Cerebellar cortex (tissue), 1 donor: ENCODE data around the gene CFD.
"Not testable (repeated sequence)": the region's sequence is repeated elsewhere in the genome, so short reads cannot be mapped to it uniquely, and the experiment has no call there.

ENCODE experiments used
- DNase-seq: peaks from one replicate; pipeline ENCODE4 v3.0.0-alpha.2; 2015; ENCODE audit warnings: low spot score

Gene CFD

DNA sequence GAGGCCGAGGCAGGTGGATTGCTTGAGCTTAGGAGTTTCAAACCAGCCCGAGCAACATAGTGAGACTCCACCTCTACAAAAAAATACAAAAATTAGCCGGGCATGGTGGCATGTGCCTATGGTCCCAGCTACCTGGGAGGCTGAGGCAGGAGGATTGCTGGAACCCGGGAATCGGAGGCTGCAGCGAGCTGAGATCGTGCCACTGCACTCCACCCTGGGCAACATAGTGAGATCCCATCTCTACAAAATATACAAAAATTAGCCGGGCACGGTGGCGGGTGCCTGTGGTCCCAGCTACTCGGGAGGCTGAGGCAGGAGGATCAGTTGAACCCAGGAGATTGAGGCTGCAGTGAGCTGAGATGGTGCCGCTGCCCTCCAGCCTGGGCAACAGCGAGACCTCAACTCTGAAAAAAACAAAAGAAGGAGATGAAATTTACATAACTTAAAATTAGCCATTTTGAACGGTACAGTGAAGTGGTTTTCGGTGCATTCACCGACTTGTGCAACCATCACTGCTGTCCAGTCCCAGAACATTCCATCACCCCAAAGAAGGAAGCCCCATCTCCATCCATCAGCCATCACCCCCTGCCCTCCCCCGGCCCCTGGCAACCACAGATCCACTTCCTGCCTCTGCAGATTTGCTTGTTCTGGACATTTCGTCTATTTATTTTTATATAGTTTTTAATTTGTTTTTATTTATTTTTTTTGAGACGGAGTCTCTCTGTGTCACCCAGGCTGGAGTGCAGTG is 33.4 kb upstream of the CFD start:
- no peak for DNase-seq

GRCh38 chr19:827314-827709 is 32.2 kb upstream of the CFD start:
- DNase-seq: no peak

DNA sequence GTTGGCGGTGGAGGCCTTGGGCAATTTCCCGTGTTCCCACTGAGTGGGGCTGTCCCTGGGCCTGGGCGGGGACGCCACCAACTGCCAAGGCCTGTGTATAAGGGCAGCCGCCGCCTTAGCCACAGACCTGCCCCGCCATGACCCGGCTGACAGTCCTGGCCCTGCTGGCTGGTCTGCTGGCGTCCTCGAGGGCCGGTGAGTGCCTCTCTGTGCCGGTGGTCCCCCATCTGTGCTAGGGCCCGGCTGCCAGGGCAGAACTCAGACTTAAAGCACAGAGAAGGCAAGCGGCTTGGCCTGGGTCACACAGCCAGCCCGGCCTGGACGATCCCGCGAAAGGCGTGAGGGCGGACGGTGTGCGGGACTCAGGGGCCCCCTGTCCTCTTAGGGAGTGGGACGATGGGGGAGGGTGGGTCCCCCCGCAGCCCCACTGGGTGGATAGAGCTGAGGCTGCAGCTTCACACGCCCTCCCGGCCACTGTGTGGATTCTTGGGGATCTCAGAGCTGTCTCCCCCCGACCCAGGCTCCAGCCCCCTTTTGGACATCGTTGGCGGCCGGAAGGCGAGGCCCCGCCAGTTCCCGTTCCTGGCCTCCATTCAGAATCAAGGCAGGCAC is 31.6 kb upstream of the CFD start, which contains the start of gene AZU1:
TSS of gene AZU1 (plus strand) at position 128 of the 612 bp plus-strand sequence. CDS start at position 138, 10 bp downstream.
- no peak for DNase-seq

DNA sequence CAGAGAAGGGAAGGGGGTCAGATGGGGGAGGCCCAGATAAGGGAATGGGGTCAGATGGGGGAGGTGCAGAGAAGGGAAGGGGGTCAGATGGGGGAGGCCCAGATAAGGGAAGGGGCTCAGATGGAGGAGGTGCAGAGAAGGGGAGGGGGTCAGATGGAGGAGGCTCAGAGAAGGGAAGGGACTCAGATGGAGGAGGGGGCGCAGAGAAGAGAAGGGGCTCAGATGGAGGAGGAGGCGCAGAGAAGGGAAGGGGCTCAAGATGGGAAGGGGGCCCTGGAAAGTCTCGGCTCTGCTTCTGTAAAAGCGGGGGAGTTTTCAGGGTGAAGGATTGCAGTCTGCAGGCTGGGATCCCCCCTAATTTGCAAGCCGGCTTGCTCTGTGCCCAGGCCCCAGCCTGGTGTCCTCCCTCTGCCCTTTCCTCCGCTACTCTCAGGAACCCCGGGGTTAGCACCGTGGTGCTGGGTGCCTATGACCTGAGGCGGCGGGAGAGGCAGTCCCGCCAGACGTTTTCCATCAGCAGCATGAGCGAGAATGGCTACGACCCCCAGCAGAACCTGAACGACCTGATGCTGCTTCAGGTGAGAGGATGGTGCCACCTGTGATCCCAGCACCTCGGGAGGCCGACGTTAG is 30.2 kb upstream of the CFD start:
- DNase-seq: no peak

- DNase-seq: no peak
Observed at GRCh38 chr19:831407-832369, 27.8 kb upstream of the CFD start.

DNA sequence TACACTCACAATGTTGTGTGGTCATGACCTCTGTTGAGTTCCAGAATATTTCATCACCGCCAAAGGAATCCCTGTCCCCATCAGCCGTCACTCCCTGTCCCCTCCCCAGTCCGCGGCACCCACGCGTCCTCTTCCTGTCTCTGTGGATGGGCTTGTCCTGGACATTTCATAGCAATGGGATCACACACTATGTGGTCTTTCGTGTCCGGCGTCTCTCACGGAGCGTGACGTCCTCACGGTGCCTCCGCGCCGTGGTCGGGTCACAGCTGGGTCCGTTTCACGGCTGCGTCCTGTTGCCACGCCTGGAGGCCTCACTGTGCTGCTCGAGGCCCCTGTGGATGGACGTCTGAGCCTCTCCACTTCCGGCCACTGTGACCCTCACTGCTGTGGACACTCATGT is 25.2 kb upstream of the CFD start:
- DNase-seq: no peak

DNA sequence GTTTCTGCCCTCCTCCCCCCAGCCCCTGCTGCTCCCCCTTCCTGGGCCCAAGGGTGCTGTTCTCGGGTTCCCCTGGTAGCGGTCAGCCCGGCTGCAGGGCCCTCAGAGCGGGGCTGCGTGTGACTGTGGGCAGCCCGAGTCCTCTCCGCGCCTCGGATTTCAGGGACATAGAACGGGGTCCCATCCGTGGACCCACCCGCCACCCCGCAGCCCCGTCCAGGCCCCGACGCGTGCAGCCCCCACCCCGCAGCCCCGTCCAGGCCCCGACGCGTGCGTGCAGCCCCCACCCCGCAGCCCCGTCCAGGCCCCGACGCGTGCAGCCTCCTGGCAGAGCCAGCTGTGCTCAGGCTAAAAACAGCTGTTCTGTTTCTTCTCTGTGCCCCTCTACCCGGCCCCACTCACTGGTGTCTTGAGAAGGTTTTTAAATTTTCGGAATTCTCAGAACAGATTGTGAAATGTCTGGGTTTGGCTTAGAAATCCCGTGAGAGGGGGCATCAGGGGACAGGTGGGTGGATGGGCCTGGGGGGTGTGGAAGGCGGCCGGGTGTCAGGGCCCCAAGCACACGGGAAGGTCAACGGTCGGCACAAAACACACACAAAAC is 24.2 kb upstream of the CFD start:
- DNase-seq: no peak

- DNase-seq: no peak
Observed at GRCh38 chr19:840519-841206, 18.8 kb upstream of the CFD start, which contains the start of gene PRTN3. Gene PRTN3, plus strand, starts transcription at chr19:840999. Its CDS starts 10 bp downstream, at chr19:841009.

- DNase-seq: not testable (repeated sequence)
Observed at GRCh38 chr19:842802-843179, 16.7 kb upstream of the CFD start.

DNA sequence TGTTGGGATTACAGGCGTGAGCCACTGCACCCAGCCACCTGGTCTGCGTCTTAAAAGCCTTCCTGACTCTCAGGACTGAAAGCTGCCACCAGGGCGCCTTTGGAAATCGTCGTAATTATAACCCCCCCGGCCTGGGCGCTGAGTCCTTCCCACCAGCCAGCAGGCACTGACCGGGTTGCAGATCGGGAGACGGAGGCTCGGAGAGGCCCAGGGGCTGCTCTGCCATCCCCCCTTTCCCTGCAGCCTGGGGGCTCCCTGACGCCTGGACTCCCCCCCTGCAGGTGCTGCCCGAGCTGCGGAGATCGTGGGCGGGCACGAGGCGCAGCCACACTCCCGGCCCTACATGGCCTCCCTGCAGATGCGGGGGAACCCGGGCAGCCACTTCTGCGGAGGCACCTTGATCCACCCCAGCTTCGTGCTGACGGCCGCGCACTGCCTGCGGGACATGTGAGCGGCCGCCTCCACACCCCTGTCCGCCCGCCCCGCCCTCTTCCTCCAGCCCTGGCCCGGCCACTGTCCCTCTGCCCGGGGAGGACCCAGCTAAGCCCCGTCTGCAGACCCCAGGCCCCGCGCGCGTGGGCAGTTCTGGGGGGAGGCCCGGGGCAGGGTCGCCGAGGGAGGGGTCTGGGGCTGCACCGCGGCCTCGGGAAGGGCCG is 16.2 kb upstream of the CFD start:
- no peak for DNase-seq

GRCh38 chr19:843836-844545 is 15.5 kb upstream of the CFD start:
- DNase-seq: no peak

DNA sequence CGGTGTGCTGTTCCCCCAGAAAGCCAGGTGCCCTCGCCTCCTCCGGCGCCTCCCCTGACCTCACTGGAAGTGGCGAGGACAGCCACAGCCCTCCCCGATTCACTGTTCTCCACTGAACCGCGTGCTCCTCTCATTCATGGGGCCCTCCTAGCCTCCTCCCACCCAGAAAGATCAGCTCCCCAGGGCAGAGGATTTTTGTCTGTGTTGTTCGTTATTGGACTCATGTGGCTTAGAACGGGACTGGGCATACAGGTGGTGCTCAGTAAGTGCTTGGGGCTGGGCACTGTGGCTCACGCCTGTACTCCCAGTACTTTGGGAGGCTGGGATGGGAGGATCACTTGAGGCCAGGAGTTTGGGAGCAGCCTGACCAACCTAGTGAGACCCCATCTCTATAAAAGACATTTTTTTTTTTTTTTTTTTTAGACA is 14.9 kb upstream of the CFD start:
- DNase-seq: no peak

DNA sequence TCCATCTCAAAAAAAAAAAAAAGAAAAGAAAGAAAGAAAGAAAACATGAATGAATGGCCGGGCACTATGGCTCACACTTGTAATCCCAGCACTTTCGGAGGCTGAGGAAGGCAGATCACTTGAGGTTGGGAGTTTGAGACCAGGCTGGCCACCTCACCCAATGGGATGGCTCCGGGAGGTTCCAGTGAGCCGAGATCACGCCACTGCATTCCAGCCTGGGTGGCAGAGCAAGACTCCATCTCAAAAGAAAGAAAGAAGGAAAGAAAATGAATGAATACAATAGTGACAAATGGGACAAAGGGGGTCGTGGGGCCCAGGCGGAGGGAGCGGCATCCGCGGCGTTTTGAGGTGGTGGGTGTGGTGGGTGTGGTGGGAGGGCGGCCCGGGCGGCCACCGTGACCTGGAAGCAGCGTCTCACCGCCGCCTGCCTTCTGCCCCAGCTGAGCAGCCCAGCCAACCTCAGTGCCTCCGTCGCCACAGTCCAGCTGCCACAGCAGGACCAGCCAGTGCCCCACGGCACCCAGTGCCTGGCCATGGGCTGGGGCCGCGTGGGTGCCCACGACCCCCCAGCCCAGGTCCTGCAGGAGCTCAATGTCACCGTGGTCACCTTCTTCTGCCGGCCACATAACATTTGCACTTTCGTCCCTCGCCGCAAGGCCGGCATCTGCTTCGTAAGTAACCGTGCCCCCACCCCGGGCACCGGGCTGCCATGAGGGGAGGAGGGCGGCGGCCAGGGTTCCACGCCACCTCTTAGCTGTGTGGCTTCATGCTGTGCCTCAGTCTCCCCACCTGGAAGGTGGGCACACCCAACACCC is 13.6 kb upstream of the CFD start:
- DNase-seq: no peak

DNA sequence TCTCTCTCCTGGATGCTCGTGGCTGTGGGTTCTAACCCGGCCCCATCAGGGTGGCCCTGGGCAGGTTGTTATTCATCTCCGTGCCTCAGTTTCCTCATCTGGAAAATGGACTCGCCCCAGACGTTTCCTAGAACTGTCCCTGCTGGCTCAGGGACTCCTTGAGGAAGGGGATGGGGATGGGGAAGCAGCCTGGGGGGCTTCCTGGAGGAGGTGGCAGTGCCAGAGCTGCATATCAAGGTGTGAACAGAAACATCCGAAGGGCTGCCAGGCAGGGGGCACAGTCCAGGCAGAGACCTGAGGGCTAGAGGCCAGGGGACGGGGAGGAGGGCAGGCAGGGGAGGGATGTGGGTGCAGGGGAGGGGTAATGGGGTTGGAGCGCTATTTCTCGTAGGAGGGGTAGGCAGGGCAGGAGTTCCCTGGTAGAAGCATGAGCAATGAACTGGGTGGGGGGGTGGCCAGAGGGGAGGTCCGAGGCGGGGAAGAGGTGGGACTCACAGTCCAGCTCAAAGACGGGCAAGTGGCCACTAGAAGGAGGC is 11.0 kb upstream of the CFD start:
- DNase-seq: no peak

GRCh38 chr19:849195-849594 is 10.3 kb upstream of the CFD start:
- not testable (repeated sequence) for DNase-seq

DNA sequence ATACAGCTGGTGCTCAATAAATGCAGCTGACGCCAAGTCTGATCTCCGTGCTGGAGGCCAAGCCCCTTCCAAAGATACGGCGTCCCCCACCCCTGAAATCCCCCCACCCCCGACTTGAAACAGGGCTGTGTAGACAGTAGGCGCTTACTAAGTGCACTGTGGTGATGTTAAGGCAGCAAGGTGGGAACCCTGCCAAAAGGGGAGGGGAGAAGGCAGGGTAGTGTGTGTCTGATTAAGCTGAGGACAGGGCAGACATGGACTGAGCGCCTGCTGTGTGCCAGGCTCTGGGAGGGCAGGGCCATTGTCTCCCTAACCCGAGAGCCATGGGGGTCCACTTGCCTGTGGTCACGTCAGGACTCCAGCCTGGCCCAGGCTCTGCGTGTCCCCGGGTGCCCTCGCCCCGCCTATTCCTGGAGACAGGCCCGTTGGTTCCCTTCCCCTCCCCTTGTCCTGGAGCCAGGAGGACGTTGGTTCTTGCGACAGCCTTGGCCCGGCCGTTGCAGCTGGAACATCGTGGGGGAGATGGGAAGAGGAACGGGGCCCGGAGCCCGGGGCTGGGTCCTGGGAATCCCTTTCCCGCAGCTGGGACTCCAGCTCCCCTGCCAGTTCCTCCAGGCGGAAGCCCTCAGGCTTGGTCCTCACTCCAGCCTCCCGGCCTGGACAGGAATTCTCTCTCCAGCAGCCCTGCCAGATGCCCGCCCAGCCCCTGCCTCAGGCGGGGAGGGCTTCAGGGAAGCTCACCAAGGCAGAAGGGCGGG is 9.1 kb upstream of the CFD start:
- DNase-seq: peak; percentile 32

GRCh38 chr19:850979-851335 is 8.5 kb upstream of the CFD start:
- no peak for DNase-seq
